OCI-LY1 (cell line): ENCODE results near the gene PERP.

Experiments
- H2AFZ ChIP-seq: fragments of 200-600 bp; sonication (generic), shearing (Covaris generic); 2 replicates; pipeline ENCODE4 v1.6.0; 2014; ENCODE audit warnings: antibody characterized with exemption, mild to moderate bottlenecking, low read length
- H3F3A ChIP-seq: fragments of 200-600 bp; sonication (generic), shearing (Covaris generic); 2 replicates; pipeline ENCODE4 v1.6.0; 2014; ENCODE audit warnings: mild to moderate bottlenecking, antibody characterized with exemption, low read length, moderate library complexity; ENCODE audit not compliant: insufficient read depth
- H3K27ac ChIP-seq: fragments of 200-600 bp; sonication (generic); 2 replicates; pipeline ENCODE4 v1.5.1; 2014; ENCODE audit warnings: low read length, mixed run types, mild to moderate bottlenecking, low read depth; ENCODE audit not compliant: poor library complexity, severe bottlenecking
- H3K27me3 ChIP-seq: fragments of 200-600 bp; sonication (generic); 2 replicates; pipeline ENCODE4 v1.6.0; 2014; ENCODE audit warnings: antibody characterized with exemption, mild to moderate bottlenecking, low read length, moderate library complexity; ENCODE audit not compliant: insufficient read depth
- H3K36me3 ChIP-seq: fragments of 200-600 bp; sonication (generic); 2 replicates; pipeline ENCODE4 v1.6.1; 2014; ENCODE audit warnings: mild to moderate bottlenecking, antibody characterized with exemption, low read length, moderate library complexity, mixed read lengths; ENCODE audit not compliant: insufficient read depth
- H3K4me1 ChIP-seq: fragments of 200-600 bp; sonication (generic); 2 replicates; pipeline ENCODE4 v1.5.1; 2014; ENCODE audit warnings: mild to moderate bottlenecking, low read length, moderate library complexity; ENCODE audit not compliant: insufficient read depth, severe bottlenecking
- H3K4me2 ChIP-seq: fragments of 200-600 bp; sonication (generic), shearing (Covaris generic); 2 replicates; pipeline ENCODE4 v1.6.1; 2014; ENCODE audit warnings: low read length
- H3K4me3 ChIP-seq: fragments of 200-600 bp; sonication (generic); 2 replicates; pipeline ENCODE4 v1.5.1; 2014; ENCODE audit warnings: low read length, low read depth, mild to moderate bottlenecking, mixed read lengths; ENCODE audit not compliant: poor library complexity, severe bottlenecking
- H3K79me2 ChIP-seq: fragments of 200-600 bp; shearing (Covaris generic); 2 replicates; pipeline ENCODE4 v1.6.1; 2016; ENCODE audit warnings: mixed run types, low read length, mixed read lengths; ENCODE audit not compliant: insufficient read depth
- H3K9ac ChIP-seq: fragments of 200-600 bp; sonication (generic), shearing (Covaris generic); 2 replicates; pipeline ENCODE4 v1.6.1; 2014; ENCODE audit warnings: mild to moderate bottlenecking, low read length, mixed read lengths
- H3K9me2 ChIP-seq: fragments of 200-600 bp; sonication (generic), shearing (Covaris generic); 2 replicates; pipeline ENCODE4 v1.6.1; 2014; ENCODE audit warnings: low read depth, mild to moderate bottlenecking, low read length, mixed read lengths
- H3K9me3 ChIP-seq: fragments of 200-600 bp; shearing (Covaris generic); 2 replicates; pipeline ENCODE4 v1.6.1; 2014; ENCODE audit warnings: low read length, mixed read lengths
- H4K20me1 ChIP-seq: fragments of 200-600 bp; sonication (generic), shearing (Covaris generic); 2 replicates; pipeline ENCODE4 v1.6.0; 2016; ENCODE audit warnings: mild to moderate bottlenecking, low read length; ENCODE audit not compliant: insufficient read depth
- EZH2 ChIP-seq: fragments of 200-600 bp; sonication (generic), shearing (Covaris generic); IDR thresholded peaks from 2 replicates; pipeline ENCODE4 v1.8.0; 2017; ENCODE audit warnings: borderline replicate concordance, mixed run types, mild to moderate bottlenecking, antibody characterized with exemption, low read length, moderate library complexity, mixed read lengths
- TF ChIP-seq, protein P1 (sequence below): fragments of 200-600 bp; sonication (generic), shearing (Covaris generic); IDR thresholded peaks from 2 replicates; pipeline ENCODE4 v1.5.1; 2017; ENCODE audit warnings: mild to moderate bottlenecking, antibody characterized with exemption, low read length, moderate library complexity, mixed read lengths

PERP gene

DNA sequence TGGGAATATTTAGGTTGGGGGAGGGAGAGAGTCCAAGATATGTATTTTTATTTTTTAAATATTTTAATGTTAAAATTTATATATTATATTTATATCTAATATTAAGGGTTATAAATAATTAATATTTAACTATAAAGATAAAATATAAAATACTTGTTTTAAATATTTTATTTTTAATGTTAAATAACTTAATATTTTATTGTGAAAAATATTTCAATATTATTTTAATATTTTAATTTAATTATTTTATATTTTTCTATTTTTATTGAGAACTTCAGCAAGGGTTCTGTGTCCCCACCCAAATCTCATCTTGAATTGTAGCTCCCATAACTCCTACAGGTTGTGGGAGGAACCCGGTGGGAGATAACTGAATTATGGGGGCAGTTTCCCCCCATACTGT, 34.0 kb downstream of the PERP start:
- Histone ChIP-seq H3K4me2 (no peak overlapping the region), H3K27ac (no peak overlapping the region), H3K36me3 (no peaks in the 10 kb centered on the region), H4K20me1 (no peaks in the 10 kb centered on the region), H3K4me1 (no peaks in the 10 kb centered on the region), H3K9ac (no peak overlapping the region), H3K27me3 (no peaks in the 10 kb centered on the region), H3K79me2 (no peaks in the 10 kb centered on the region), H3F3A (no peaks in the 10 kb centered on the region), H2AFZ (no peak overlapping the region), H3K9me3 (no peaks in the 10 kb centered on the region), H3K9me2 (no peaks in the 10 kb centered on the region), H3K4me3 (no peak overlapping the region)
- no peak for TF ChIP-seq EZH2
- TF ChIP-seq, protein P1, sequence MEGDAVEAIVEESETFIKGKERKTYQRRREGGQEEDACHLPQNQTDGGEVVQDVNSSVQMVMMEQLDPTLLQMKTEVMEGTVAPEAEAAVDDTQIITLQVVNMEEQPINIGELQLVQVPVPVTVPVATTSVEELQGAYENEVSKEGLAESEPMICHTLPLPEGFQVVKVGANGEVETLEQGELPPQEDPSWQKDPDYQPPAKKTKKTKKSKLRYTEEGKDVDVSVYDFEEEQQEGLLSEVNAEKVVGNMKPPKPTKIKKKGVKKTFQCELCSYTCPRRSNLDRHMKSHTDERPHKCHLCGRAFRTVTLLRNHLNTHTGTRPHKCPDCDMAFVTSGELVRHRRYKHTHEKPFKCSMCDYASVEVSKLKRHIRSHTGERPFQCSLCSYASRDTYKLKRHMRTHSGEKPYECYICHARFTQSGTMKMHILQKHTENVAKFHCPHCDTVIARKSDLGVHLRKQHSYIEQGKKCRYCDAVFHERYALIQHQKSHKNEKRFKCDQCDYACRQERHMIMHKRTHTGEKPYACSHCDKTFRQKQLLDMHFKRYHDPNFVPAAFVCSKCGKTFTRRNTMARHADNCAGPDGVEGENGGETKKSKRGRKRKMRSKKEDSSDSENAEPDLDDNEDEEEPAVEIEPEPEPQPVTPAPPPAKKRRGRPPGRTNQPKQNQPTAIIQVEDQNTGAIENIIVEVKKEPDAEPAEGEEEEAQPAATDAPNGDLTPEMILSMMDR, result no peak

DNA sequence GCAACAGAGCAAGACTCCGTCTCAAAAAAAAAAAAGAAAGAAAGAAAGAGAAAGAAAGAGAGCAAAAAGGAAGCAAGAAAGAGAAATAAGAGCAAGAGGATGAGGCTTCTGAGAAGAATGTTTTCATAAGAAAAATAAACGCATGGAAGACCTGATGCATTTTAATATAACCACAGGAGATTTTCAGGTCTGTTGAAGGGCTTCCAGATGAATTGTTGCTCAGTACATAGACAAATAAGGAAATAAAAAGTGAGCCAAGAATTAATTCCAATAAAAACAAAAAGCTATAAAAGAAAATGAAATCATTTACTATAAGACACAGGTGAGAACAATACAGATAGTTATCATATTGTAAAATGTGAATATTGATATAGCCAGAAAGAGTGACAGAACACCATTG, 43.5 kb downstream of the PERP start:
- no peak overlapping the region for H3K27ac ChIP-seq
- no peak overlapping the region for H2AFZ ChIP-seq
- no peaks in the 10 kb centered on the region for H3K79me2 ChIP-seq
- no peaks in the 10 kb centered on the region for H3K36me3 ChIP-seq
- no peaks in the 10 kb centered on the region for H4K20me1 ChIP-seq
- no peak overlapping the region for H3K9ac ChIP-seq
- no peaks in the 10 kb centered on the region for H3K27me3 ChIP-seq
- H3K4me1 ChIP-seq, result no peaks in the 10 kb centered on the region
- H3K4me3 ChIP-seq, result no peak overlapping the region
- no peaks in the 10 kb centered on the region for H3K9me3 ChIP-seq
- H3K4me2 ChIP-seq, result no peak overlapping the region
- H3F3A ChIP-seq, result no peaks in the 10 kb centered on the region
- H3K9me2 ChIP-seq, result no peaks in the 10 kb centered on the region
- no peak for TF ChIP-seq EZH2
- TF ChIP-seq, protein P1, result no peak

DNA sequence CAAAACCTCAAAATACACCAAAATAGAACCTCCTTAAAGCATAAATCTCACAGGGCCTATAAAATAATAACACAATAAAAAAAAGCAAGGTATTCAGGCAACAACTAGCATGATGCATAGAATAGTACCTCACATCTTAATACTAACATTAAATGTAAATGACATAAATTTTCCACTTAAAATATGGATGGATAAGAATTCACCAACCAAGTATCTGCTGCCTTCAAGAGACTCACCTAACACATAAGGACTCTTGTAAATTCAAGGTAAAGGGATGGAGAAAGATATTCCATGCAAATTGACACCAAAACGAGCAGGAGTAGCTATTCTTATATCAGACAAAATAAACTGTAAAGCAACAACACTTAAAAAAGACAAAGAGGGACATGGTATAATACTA, 52.2 kb downstream of the PERP start:
- H3K79me2 ChIP-seq, result no peaks in the 10 kb centered on the region
- H3K4me3 ChIP-seq, result no peak overlapping the region
- H3K36me3 ChIP-seq, result no peaks in the 10 kb centered on the region
- no peaks in the 10 kb centered on the region for H4K20me1 ChIP-seq
- H3K9me3 ChIP-seq, result no peaks in the 10 kb centered on the region
- H3F3A ChIP-seq, result no peaks in the 10 kb centered on the region
- TF ChIP-seq, protein P1, result no peak
- no peak for TF ChIP-seq EZH2
- no peaks in the 10 kb centered on the region for H3K4me1 ChIP-seq
- no peak overlapping the region for H3K4me2 ChIP-seq
- H3K27ac ChIP-seq, result no peak overlapping the region
- no peaks in the 10 kb centered on the region for H3K27me3 ChIP-seq
- H2AFZ ChIP-seq, result no peak overlapping the region
- H3K9ac ChIP-seq, result no peak overlapping the region
- no peaks in the 10 kb centered on the region for H3K9me2 ChIP-seq
